GM10266 (cell line): ENCODE measurements around the gene MOCOS.

ENCODE experiments used
- DNase-seq: peaks from one replicate; pipeline ENCODE4 v3.0.0; 2012; ENCODE audit errors: extremely low spot score
- TF ChIP-seq, protein P1 (sequence below): IDR thresholded peaks from 2 replicates; pipeline ENCODE4 v1.5.1; 2012; ENCODE audit warnings: mild to moderate bottlenecking, low read depth; ENCODE audit not compliant: control insufficient read depth, insufficient read depth; ENCODE audit errors: missing control alignments

The MOCOS gene

DNA sequence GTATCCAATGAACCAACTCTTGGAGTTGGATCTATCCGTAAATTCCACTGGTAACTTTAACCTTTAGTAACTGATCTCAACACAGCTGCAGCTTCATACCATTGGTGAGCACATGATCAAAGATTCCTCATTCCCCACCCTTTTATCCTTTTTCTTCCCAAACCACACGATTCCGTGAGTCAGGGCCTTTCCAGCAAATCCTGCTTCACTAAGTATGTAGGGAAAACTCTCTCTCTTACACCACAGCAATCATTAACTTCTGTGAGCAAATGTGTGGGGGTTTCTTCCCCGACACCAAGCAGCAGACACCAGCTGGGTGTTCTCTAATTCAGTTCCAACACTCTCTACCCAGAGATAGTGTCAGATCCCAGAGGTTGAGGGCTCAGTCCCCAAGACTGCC lies 34.1 kb upstream of the MOCOS start:
- TF ChIP-seq, protein P1, sequence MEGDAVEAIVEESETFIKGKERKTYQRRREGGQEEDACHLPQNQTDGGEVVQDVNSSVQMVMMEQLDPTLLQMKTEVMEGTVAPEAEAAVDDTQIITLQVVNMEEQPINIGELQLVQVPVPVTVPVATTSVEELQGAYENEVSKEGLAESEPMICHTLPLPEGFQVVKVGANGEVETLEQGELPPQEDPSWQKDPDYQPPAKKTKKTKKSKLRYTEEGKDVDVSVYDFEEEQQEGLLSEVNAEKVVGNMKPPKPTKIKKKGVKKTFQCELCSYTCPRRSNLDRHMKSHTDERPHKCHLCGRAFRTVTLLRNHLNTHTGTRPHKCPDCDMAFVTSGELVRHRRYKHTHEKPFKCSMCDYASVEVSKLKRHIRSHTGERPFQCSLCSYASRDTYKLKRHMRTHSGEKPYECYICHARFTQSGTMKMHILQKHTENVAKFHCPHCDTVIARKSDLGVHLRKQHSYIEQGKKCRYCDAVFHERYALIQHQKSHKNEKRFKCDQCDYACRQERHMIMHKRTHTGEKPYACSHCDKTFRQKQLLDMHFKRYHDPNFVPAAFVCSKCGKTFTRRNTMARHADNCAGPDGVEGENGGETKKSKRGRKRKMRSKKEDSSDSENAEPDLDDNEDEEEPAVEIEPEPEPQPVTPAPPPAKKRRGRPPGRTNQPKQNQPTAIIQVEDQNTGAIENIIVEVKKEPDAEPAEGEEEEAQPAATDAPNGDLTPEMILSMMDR = no peak
- DNase-seq = no peak

DNA sequence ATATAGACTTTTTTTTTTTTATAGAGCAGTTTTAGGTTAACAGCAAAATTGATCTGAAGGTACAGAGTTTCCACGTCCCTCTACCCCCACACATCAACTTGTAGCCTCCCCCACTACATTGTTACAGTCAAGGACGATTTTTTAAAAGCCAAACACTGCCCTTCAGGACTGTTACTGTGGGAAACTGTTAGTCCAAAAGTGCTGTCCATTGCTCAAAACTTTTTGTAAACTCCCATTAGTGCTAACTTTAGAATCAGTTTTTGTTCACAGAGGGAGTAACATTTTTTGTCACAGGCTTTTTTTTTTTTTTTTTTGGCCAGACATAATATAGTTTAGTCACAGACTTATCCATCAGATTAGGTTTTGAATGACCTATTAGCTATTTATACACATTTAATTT lies 33.5 kb upstream of the MOCOS start:
- TF ChIP-seq, protein P1 = no peak
- DNase-seq = no peak

DNA sequence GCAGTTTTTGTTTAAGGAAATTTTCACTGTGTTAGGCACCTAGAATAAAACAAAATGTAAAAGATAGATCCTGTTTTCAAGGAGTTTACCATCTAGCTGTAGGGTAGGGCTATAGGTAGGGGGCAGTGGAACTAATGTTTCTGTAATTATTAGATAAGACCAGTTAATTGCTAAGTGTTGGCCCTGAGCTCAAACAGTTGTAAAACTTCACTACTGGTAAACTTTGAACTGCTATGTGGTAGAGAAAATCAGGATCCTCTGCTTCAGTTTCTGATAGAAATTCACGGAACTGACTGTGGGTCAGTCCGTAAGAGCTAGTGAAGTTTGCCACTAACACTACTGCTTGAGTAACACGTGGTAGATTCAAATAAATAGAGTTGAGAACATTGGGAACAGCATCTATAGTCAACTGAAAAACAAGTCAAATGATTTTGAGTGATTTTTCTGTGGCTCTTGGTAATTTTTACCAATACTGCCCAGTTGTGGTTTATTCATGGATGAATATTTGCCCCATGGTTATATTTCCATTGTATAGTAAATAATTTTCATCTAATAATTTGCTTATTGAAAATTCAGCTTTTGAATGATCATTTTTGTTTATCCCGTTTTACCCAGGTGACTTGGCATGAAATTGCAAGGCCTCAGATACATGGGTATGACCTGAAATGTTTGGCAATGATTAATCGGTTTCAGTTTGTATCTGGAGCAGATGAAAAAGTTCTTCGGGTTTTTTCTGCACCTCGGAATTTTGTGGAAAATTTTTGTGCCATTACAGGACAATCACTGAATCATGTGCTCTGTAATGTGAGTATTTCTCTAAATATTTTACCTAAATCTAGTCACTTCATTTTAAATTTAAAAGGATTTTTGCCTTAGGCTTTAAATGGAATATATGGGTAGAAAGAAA lies 31.2 kb upstream of the MOCOS start:
- DNase-seq = no peak
- TF ChIP-seq, protein P1 = no peak

DNA sequence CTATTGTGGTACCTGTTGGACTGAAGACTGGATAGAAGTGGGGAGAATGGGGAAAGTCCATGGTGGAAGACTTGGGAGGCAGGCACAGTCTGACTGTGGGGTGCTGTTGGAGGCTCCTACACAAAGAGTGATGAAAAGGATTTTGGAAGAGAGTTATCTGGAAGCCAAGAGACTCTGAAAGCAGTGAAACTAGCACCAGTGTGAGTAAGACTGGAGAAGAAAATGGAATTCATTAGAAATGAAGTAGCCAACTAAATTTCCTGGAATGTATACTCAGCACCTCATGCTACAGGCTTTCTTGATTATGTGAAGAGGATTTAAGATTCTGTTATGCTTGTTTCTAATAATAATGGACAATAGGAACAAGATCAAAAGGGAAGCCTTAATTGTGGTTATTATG lies 29.9 kb upstream of the MOCOS start:
- TF ChIP-seq, protein P1 = no peak
- DNase-seq = no peak

DNA sequence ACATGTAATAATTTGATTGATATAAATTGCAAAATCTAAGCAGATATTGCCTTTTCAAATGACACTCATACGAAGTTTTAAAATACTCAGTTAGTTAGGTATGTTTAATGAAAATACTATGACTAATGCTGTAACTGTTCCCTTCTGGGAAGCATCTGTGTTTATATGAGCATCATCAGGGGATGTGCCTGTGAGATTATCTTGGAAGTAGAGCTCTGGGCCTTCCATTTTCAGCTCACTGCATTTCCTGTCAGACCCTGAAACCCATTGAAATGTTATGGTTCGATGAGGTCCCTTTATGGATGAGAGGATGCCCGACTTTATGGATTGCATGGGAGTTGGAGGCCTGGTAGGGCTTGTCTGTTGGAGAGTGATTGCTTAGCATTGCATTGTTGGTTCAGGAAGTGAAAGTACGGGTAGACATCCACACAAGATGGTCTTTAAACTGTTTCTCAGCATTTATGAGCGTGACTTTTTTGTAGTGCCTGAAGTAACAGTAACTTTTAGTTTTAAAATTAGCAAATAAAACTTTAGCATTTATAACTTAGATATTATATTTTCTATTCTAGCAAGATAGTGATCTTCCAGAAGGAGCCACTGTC lies 28.9 kb upstream of the MOCOS start:
- no peak for DNase-seq
- TF ChIP-seq, protein P1 = no peak

DNA sequence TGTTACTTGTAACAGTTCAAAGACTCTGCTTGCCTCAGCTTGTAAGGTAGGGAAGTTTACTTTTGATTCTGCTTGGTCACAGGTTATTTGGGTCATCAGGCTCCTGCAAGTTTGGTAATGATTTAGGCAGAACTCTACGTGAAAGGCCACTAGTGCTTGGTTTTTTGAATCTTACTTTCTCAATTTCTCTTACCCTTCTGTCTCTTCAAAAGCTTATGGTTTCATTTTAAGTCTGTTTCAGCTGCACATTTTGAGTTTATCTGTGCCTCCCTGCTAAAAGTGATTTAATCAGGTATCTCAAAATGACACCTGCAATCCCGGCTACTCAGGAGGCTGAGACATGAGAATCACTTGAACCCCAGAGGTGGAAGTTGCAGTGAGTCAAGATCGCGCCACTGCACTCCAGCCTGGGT lies 26.3 kb upstream of the MOCOS start:
- no peak for DNase-seq
- TF ChIP-seq, protein P1 = no peak

DNA sequence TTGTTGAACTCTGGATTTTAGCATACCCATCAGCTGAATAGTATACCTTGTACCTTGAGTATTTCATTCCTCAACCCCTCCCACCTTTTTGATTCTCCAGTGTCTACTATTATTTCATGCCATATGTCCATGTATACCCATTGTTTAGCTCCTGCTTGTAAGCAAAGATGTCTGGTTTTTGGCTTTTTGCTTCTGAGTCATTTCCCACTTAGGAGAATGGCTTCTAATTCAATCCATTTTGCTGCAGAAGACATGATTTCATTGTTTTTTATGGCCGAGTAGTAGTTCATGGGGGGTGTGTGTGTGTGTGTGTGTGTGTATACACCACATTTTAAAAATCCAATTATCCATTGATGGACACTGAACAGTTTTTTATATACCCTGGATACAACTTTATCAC lies 24.3 kb upstream of the MOCOS start:
- no peak for DNase-seq
- TF ChIP-seq, protein P1 = no peak
